Sigmoid colon (tissue), 7 donors: ENCODE results near the gene DLX3. TPM values are rescaled to one million over a fixed set of nuclear protein-coding genes. Genes with fewer than 3 reads are reported as not detected.

Experiments
- DNase-seq: peaks from one replicate; pipeline ENCODE4 v3.0.0-alpha.2; 2019
- H3K27ac ChIP-seq, 4 donors: fragments of 200-600 bp; sonication (generic); one replicate each; pipeline ENCODE4 v1.5.1; 2016 to 2019; ENCODE audit warnings: mild to moderate bottlenecking in 1 of 4
- H3K27me3 ChIP-seq, 3 donors: fragments of 200-600 bp; sonication (generic); one replicate each; pipeline ENCODE4 v1.5.1; 2019; ENCODE audit warnings: mild to moderate bottlenecking in 1 of 3
- H3K36me3 ChIP-seq, 4 donors: fragments of 200-600 bp; sonication (generic); one replicate each; pipeline ENCODE4 v1.5.1; 2016 to 2019
- H3K4me1 ChIP-seq, 4 donors: fragments of 200-600 bp; sonication (generic); one replicate each; pipeline ENCODE4 v1.5.1; 2017 to 2019
- H3K4me3 ChIP-seq, 4 donors: fragments of 200-600 bp; sonication (generic); one replicate each; pipeline ENCODE4 v1.5.1; 2017 to 2019; ENCODE audit warnings: mild to moderate bottlenecking in 2 of 4, moderate library complexity in 1 of 4
- H3K9me3 ChIP-seq, 4 donors: fragments of 200-600 bp in 3 of 4; sonication (generic) in 3 of 4; one replicate each; pipeline versions ENCODE4 v1.5.1 to v1.6.1; 2013 to 2019
- EP300 ChIP-seq, 4 donors: sonication (generic); formaldehyde crosslinking; IDR thresholded peaks; one replicate each; pipeline ENCODE4 v1.6.1; 2017; ENCODE audit warnings: antibody characterized with exemption in 4 of 4
- POLR2A ChIP-seq, 2 donors: fragments of 450-650 bp; IDR thresholded peaks; one replicate each; pipeline ENCODE4 v1.6.1; 2016; ENCODE audit warnings: antibody characterized with exemption in 2 of 2, mild to moderate bottlenecking in 2 of 2, moderate library complexity in 2 of 2
- POLR2AphosphoS5 ChIP-seq, 4 donors: sonication (generic); formaldehyde crosslinking; IDR thresholded peaks; one replicate each; pipeline ENCODE4 v1.6.1; 2017; ENCODE audit warnings: antibody characterized with exemption in 4 of 4
- WGBS, 2 donors: extraction: QIAGEN DNeasy Blood & Tissue Kit; methylation state at CpG; one replicate each; pipeline ENCODE4 v1.1.7; 2013; 5-methylcytosine and 5-hydroxymethylcytosine counted together
- intact Hi-C: fragments of 100-400 bp; cut with DNase I; formaldehyde crosslinking; loops from one replicate; pipeline ENCODE4 v1.15.1; 2023
- polyA plus RNA-seq, 3 donors: library from polyadenylated mRNA; stranded (reverse); fragments of 200-250 nt; gene quantifications; one replicate each; pipeline ENCODE4 v1.2.3, GENCODE V29; 2013
- total RNA-seq, 4 donors: library from RNA; depleted of rRNA; stranded (reverse); fragments of >200 nt; gene quantifications; one replicate each; pipeline ENCODE4 v1.1.0, GENCODE V29; 2016
- TF ChIP-seq, protein P1 (sequence below), 4 experiments: fragments of 450-650 bp in 3 of 4; fragments of 200-600 bp in 1 of 4; IDR thresholded peaks; one replicate each; pipeline ENCODE4 v1.5.1; 2016 to 2019; ENCODE audit warnings: antibody characterized with exemption in 4 of 4, mild to moderate bottlenecking in 3 of 4, moderate library complexity in 2 of 4
- donor health status: healthy with polysubstance abuse.
- donor health status: Bipolar disorder and iron deficiency.
- donor health status: healthy.

The DLX3 gene
- total and polyA plus RNA-seq, 7 donors, result 0.07 to 0.27 TPM; not detected in 5

DNA sequence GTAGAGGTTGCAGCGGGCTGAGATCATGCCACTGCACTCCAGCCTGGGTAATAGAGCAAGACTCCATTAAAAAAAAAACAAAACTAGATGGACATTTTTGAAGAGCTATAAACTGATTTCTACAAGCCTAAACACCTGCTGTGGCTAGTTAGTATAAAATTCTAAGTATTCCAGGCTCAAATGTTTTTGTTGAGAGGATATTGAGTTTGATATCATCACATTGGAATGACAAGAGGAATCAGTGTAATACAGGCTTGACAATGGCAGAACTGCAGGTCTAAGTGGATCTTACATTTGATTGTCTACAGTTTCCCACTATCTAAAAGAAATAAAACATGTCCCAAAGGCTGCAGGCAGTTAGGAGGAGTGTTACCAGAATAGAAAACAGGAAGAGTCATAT lies 23.9 kb upstream of the DLX3 start:
- no peaks in the 10 kb centered on the region for H3K9me3 ChIP-seq
- 93 to 94% methylated on average over 1 of the region's 1 CpG for WGBS, 2 donors
- H3K27ac ChIP-seq, result no peak overlapping the region
- H3K4me3 ChIP-seq, result no peak overlapping the region
- H3K4me1 ChIP-seq, result no peaks in the 10 kb centered on the region
- DNase-seq, result no peak
- H3K36me3 ChIP-seq, result no peaks in the 10 kb centered on the region
- intact Hi-C loops, result no loop called here
- TF ChIP-seq, protein P1, sequence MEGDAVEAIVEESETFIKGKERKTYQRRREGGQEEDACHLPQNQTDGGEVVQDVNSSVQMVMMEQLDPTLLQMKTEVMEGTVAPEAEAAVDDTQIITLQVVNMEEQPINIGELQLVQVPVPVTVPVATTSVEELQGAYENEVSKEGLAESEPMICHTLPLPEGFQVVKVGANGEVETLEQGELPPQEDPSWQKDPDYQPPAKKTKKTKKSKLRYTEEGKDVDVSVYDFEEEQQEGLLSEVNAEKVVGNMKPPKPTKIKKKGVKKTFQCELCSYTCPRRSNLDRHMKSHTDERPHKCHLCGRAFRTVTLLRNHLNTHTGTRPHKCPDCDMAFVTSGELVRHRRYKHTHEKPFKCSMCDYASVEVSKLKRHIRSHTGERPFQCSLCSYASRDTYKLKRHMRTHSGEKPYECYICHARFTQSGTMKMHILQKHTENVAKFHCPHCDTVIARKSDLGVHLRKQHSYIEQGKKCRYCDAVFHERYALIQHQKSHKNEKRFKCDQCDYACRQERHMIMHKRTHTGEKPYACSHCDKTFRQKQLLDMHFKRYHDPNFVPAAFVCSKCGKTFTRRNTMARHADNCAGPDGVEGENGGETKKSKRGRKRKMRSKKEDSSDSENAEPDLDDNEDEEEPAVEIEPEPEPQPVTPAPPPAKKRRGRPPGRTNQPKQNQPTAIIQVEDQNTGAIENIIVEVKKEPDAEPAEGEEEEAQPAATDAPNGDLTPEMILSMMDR (IDR thresholded peaks at IDR 0.05), result no peak
- TF ChIP-seq POLR2A (IDR thresholded peaks at IDR 0.05) (no peak), POLR2AphosphoS5 (IDR thresholded peaks at IDR 0.05) (no peak), EP300 (IDR thresholded peaks at IDR 0.05) (no peak)
- H3K27me3 ChIP-seq, result no peaks in the 10 kb centered on the region

DNA sequence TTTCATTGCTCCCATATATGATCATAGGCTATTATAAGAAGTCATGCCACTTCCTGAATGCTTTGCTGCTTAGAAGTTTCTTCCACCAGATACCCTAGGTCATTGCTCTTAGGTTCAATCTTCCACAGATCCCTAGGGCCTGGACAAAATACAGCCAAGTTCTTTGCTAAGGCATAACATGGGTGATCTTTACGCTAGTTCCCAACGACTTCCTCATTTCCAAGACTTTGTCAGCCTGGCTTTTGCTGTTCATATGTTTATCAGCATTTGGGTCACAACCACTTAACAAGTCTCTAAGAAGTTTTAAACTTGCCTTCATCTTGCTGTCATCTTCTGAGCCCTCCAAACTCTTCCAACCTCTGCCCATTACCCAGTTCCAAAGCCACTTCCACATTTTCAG lies 20.1 kb upstream of the DLX3 start:
- no peak for DNase-seq
- TF ChIP-seq EP300 (IDR thresholded peaks at IDR 0.05), result no peak
- TF ChIP-seq, protein P1 (IDR thresholded peaks at IDR 0.05), result no peak
- no peak for TF ChIP-seq POLR2AphosphoS5 (IDR thresholded peaks at IDR 0.05)
- no peak for TF ChIP-seq POLR2A (IDR thresholded peaks at IDR 0.05)
- intact Hi-C loops, result no loop called here
- 89 to 91% methylated on average over 2 of the region's 2 CpGs for WGBS, 2 donors
- Histone ChIP-seq H3K9me3 (peaks cover 0 to 6% (median 2%) of the 10 kb centered on the region in 4 donors), H3K36me3 (no peaks in the 10 kb centered on the region), H3K4me3 (no peak overlapping the region), H3K4me1 (no peaks in the 10 kb centered on the region), H3K27me3 (peaks cover 0 to 20% (median 5%) of the 10 kb centered on the region in 3 donors), H3K27ac (no peak overlapping the region)

DNA sequence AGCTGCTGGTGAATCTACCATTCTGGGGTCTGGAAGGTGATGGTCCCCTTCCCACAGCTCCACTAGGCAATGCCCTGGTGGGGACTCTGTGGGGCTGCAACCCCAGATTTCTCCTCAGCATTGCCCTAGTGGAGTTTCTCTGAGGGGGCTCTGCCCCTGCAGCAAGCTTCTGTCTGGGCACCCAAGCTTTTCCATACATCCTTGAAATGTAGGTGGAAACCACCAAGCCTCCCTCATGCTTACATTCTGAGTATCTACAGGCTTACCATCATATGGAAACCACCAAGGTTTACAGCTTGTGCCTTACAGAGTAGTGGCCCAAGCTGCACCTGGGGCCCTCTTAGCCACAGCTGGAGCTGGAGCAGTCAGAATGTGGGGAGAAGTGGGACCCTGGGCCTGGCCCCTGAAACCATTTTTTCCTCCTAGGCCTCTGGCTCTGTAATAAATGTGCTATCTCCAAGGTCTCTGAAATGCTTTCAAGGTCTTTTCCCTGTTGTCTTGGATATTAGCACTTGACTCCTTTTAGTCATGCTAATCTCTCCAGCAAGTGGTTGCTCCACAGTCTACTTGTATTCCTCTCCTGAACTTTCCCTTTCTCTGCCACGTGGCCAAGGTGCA lies 19.6 kb upstream of the DLX3 start:
- 10 to 22% methylated on average over 1 of the region's 1 CpG for WGBS, 2 donors
- intact Hi-C loops, result no loop called here
- peaks cover 0 to 8% (median 3%) of the 10 kb centered on the region in 4 donors for H3K9me3 ChIP-seq
- no peaks in the 10 kb centered on the region for H3K36me3 ChIP-seq
- no peak overlapping the region for H3K4me3 ChIP-seq
- DNase-seq, result no peak
- no peak overlapping the region for H3K27ac ChIP-seq
- TF ChIP-seq POLR2A (IDR thresholded peaks at IDR 0.05), result no peak
- no peak for TF ChIP-seq POLR2AphosphoS5 (IDR thresholded peaks at IDR 0.05)
- TF ChIP-seq EP300 (IDR thresholded peaks at IDR 0.05), result no peak
- TF ChIP-seq, protein P1 (IDR thresholded peaks at IDR 0.05), result no peak
- no peaks in the 10 kb centered on the region for H3K4me1 ChIP-seq
- H3K27me3 ChIP-seq, result peaks cover 0 to 22% (median 5%) of the 10 kb centered on the region in 3 donors

DNA sequence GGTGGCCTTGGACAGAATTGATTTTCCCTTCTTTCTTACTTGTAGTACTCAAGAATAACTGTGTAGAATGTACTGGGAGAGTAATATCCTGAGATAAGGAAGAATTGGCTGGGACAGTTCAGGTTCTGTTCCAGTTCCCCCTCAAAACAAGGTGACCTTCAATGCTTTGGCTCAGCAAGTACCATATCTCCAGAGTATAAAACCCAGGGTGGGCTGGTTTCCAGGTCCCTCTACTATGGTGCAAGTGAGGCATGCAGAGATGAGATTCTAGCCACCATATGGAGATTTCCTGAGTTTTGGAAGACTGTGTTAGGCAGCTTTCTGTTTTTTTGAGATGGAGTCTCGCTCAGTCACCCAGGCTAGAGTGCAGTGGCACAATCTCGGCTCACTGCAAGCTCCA lies 18.1 kb upstream of the DLX3 start:
- H3K4me3 ChIP-seq, result no peak overlapping the region
- H3K36me3 ChIP-seq, result no peaks in the 10 kb centered on the region
- 82 to 85% methylated on average over 2 of the region's 2 CpGs for WGBS, 2 donors
- TF ChIP-seq, protein P1 (IDR thresholded peaks at IDR 0.05), result no peak
- no peak for TF ChIP-seq POLR2A (IDR thresholded peaks at IDR 0.05)
- TF ChIP-seq EP300 (IDR thresholded peaks at IDR 0.05), result no peak
- TF ChIP-seq POLR2AphosphoS5 (IDR thresholded peaks at IDR 0.05), result no peak
- H3K4me1 ChIP-seq, result no peaks in the 10 kb centered on the region
- no peak overlapping the region for H3K27ac ChIP-seq
- H3K27me3 ChIP-seq, result peaks cover 0 to 22% (median 5%) of the 10 kb centered on the region in 3 donors
- no peak for DNase-seq
- intact Hi-C loops, result no loop called here
- peaks cover 0 to 10% (median 5%) of the 10 kb centered on the region in 4 donors for H3K9me3 ChIP-seq

DNA sequence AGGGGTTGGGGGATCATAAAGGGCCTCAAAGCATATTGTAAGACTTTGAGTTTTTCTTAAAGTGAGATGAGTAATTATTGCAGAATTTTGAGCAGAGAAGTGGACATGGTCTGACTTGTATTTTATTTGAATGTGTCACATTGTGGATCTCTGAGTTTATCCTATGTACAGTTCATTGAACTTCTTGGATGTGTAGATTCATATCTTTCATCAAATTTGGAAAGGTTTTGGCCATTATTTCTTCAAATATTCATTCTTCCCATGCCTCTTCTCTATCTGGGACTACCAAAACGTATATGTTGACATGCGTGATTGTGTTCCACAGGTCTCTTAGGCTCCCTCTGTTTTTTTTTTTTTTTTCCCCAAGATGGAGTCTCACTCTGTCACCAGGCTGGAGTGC lies 14.3 kb upstream of the DLX3 start:
- no peak overlapping the region for H3K27ac ChIP-seq
- peaks cover 0 to 24% (median 5%) of the 10 kb centered on the region in 3 donors for H3K27me3 ChIP-seq
- DNase-seq, result no peak
- 78 to 88% methylated on average over 2 of the region's 2 CpGs for WGBS, 2 donors
- H3K4me1 ChIP-seq, result no peaks in the 10 kb centered on the region
- TF ChIP-seq EP300 (IDR thresholded peaks at IDR 0.05) (no peak), POLR2A (IDR thresholded peaks at IDR 0.05) (no peak), POLR2AphosphoS5 (IDR thresholded peaks at IDR 0.05) (no peak)
- TF ChIP-seq, protein P1 (IDR thresholded peaks at IDR 0.05), result no peak
- peaks cover 0 to 11% (median 5%) of the 10 kb centered on the region in 4 donors for H3K9me3 ChIP-seq
- intact Hi-C loops, result no loop called here
- no peak overlapping the region for H3K4me3 ChIP-seq
- H3K36me3 ChIP-seq, result no peaks in the 10 kb centered on the region
